Activated naive CD4-positive, alpha-beta T cell treated with anti-CD3 and anti-CD28 coated beads, Interleukin-2, amount 50 U/mL, for 72 hours (primary cell): ENCODE measurements around the gene RIMBP2. TPM values are rescaled to one million over a fixed set of nuclear protein-coding genes. Genes with fewer than 3 reads are reported as not detected.
A peak's percentile ranks its signal among the peaks of the same experiment; 100 is the strongest.

ENCODE experiments used
- ATAC-seq, 2 donors: fragments of 150-1000 bp; cut with Tn5 transposase; 2 replicates each; pipeline ENCODE4 v1.10.0; 2021; ENCODE audit warnings: mild to moderate bottlenecking in 2 of 2, moderate library complexity in 2 of 2
- DNase-seq, 2 donors: peaks; one replicate each; pipeline ENCODE4 v3.0.0; 2021 to 2022; ENCODE audit warnings: low spot score in 2 of 2
- H3K27ac Mint-ChIP-seq, 2 donors: one replicate each; pipeline ENCODE4 v1.8.0; 2022; ENCODE audit warnings: mild to moderate bottlenecking in 2 of 2, mixed read lengths in 2 of 2
- H3K36me3 Mint-ChIP-seq, 2 donors: one replicate each; pipeline ENCODE4 v1.8.0; 2022; ENCODE audit warnings: mixed read lengths in 2 of 2
- H3K9me3 Mint-ChIP-seq, 2 donors: one replicate each; pipeline ENCODE4 v1.8.0; 2022; ENCODE audit warnings: mixed read lengths in 2 of 2
- total RNA-seq, 2 donors: library from RNA; stranded (reverse); gene quantifications; one replicate each; pipeline ENCODE4 v1.2.3, GENCODE V29; 2022

Gene RIMBP2
- total RNA-seq, 2 donors from 2014 or later = not detected

- DNase-seq (no peak), ATAC-seq (peak in 1 of 2 donors; percentile 24)
- H3K9me3 Mint-ChIP-seq = no peaks in the 10 kb centered on the region
- no peak overlapping the region for H3K27ac Mint-ChIP-seq
- no peaks in the 10 kb centered on the region for H3K36me3 Mint-ChIP-seq
Observed at GRCh38 chr12:130711756-130712155, 4.3 kb downstream of the RIMBP2 start.

- Mint-ChIP-seq H3K27ac (no peak overlapping the region), H3K36me3 (no peaks in the 10 kb centered on the region), H3K9me3 (no peaks in the 10 kb centered on the region)
- ATAC-seq = no peak
- DNase-seq = no peak
Observed at GRCh38 chr12:130710733-130711080, 5.4 kb downstream of the RIMBP2 start.

GRCh38 chr12:130709971-130710732, 5.9 kb downstream of the RIMBP2 start:
- H3K27ac Mint-ChIP-seq = no peak overlapping the region
- no peaks in the 10 kb centered on the region for H3K36me3 Mint-ChIP-seq
- H3K9me3 Mint-ChIP-seq = no peaks in the 10 kb centered on the region
- ATAC-seq (no peak), DNase-seq (no peak)

- no peaks in the 10 kb centered on the region for H3K9me3 Mint-ChIP-seq
- no peaks in the 10 kb centered on the region for H3K36me3 Mint-ChIP-seq
- DNase-seq (no peak), ATAC-seq (no peak)
- H3K27ac Mint-ChIP-seq = no peak overlapping the region
Observed at GRCh38 chr12:130709151-130709970, 6.7 kb downstream of the RIMBP2 start.

- H3K36me3 Mint-ChIP-seq = no peaks in the 10 kb centered on the region
- H3K9me3 Mint-ChIP-seq = no peaks in the 10 kb centered on the region
- ATAC-seq = no peak
- H3K27ac Mint-ChIP-seq = no peak overlapping the region
- DNase-seq = no peak
Observed at GRCh38 chr12:130708648-130709047, 7.5 kb downstream of the RIMBP2 start.

- Mint-ChIP-seq H3K9me3 (no peaks in the 10 kb centered on the region), H3K27ac (no peak overlapping the region), H3K36me3 (no peaks in the 10 kb centered on the region)
- DNase-seq (no peak), ATAC-seq (no peak)
Observed at GRCh38 chr12:130707571-130707891, 8.6 kb downstream of the RIMBP2 start.

- no peaks in the 10 kb centered on the region for H3K9me3 Mint-ChIP-seq
- H3K27ac Mint-ChIP-seq = no peak overlapping the region
- ATAC-seq (no peak), DNase-seq (no peak)
- H3K36me3 Mint-ChIP-seq = no peaks in the 10 kb centered on the region
Observed at GRCh38 chr12:130706885-130707570, 9.1 kb downstream of the RIMBP2 start.

GRCh38 chr12:130706311-130706710, 9.8 kb downstream of the RIMBP2 start:
- Mint-ChIP-seq H3K27ac (no peak overlapping the region), H3K9me3 (no peaks in the 10 kb centered on the region), H3K36me3 (no peaks in the 10 kb centered on the region)
- ATAC-seq (no peak), DNase-seq (no peak)

GRCh38 chr12:130705178-130705822, 10.8 kb downstream of the RIMBP2 start:
- DNase-seq (no peak), ATAC-seq (no peak)
- Mint-ChIP-seq H3K36me3 (no peaks in the 10 kb centered on the region), H3K27ac (no peak overlapping the region), H3K9me3 (no peaks in the 10 kb centered on the region)

GRCh38 chr12:130704606-130705005, 11.5 kb downstream of the RIMBP2 start:
- no peak for ATAC-seq
- no peak for DNase-seq
- no peaks in the 10 kb centered on the region for H3K9me3 Mint-ChIP-seq
- H3K27ac Mint-ChIP-seq = no peak overlapping the region
- no peaks in the 10 kb centered on the region for H3K36me3 Mint-ChIP-seq

- ATAC-seq = no peak
- DNase-seq = no peak
- H3K9me3 Mint-ChIP-seq = no peaks in the 10 kb centered on the region
- H3K36me3 Mint-ChIP-seq = no peaks in the 10 kb centered on the region
- no peak overlapping the region for H3K27ac Mint-ChIP-seq
Observed at GRCh38 chr12:130703733-130704375, 12.2 kb downstream of the RIMBP2 start.

- DNase-seq (no peak), ATAC-seq (no peak)
- Mint-ChIP-seq H3K36me3 (no peaks in the 10 kb centered on the region), H3K27ac (no peak overlapping the region), H3K9me3 (no peaks in the 10 kb centered on the region)
Observed at GRCh38 chr12:130702966-130703732, 12.9 kb downstream of the RIMBP2 start.

- ATAC-seq (no peak), DNase-seq (peak in 1 of 2 donors; percentile 23)
- H3K9me3 Mint-ChIP-seq = no peaks in the 10 kb centered on the region
- no peaks in the 10 kb centered on the region for H3K36me3 Mint-ChIP-seq
- H3K27ac Mint-ChIP-seq = no peak overlapping the region
Observed at GRCh38 chr12:130701402-130701744, 14.7 kb downstream of the RIMBP2 start.

GRCh38 chr12:130700492-130701401, 15.4 kb downstream of the RIMBP2 start:
- DNase-seq (peak in 1 of 2 donors; percentile 34), ATAC-seq (no peak)
- no peaks in the 10 kb centered on the region for H3K9me3 Mint-ChIP-seq
- no peaks in the 10 kb centered on the region for H3K36me3 Mint-ChIP-seq
- no peak overlapping the region for H3K27ac Mint-ChIP-seq

GRCh38 chr12:130698106-130698505, 18.0 kb downstream of the RIMBP2 start:
- Mint-ChIP-seq H3K9me3 (no peaks in the 10 kb centered on the region), H3K27ac (no peak overlapping the region), H3K36me3 (no peaks in the 10 kb centered on the region)
- ATAC-seq (no peak), DNase-seq (no peak)
